Measurements from ENCODE around the gene WDR5B. TPM values are rescaled to one million over a fixed set of nuclear protein-coding genes. Genes with fewer than 3 reads are reported as not detected.

Gene WDR5B
- total RNA-seq, 4 donors from 2014 or later: 2.7 to 8.3 (median 4.1) TPM

DNA sequence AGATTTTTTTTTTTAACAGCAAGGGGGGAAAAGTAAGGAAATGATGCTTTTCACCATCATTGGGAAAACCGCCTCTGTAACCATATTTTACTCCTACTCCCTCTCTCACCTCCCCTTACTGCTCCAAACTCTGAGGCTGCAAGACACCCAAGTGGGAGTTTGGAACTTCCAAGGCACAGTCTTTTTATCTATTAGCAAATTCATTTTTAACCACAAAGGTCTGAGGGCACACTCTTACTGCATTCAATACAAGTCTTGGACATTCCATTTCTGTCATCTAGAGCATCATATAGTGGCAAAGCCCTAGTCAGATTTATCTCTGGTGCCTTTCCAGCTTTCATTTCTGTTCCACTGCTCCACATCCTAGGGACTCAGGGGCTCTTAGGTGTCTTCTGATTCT, 18.7 kb downstream of the WDR5B start:
- no peaks in the 10 kb centered on the region for H3K27me3 ChIP-seq
- H3K27ac ChIP-seq: no peak overlapping the region
- H3K36me3 ChIP-seq: peaks cover 0 to 5% (median 0%) of the 10 kb centered on the region in 3 donors
- no peak for TF ChIP-seq POLR2A (IDR thresholded peaks at IDR 0.05)
- no peaks in the 10 kb centered on the region for H3K9me3 ChIP-seq
- H3K4me3 ChIP-seq: no peak overlapping the region
- no peaks in the 10 kb centered on the region for H3K4me1 ChIP-seq
- DNase-seq: no peak

GRCh38 chr3:122396511-122396910, 19.4 kb downstream of the WDR5B start:
- Histone ChIP-seq H3K4me1 (no peaks in the 10 kb centered on the region), H3K36me3 (peaks cover 0 to 5% (median 0%) of the 10 kb centered on the region in 3 donors), H3K4me3 (no peak overlapping the region), H3K27me3 (no peaks in the 10 kb centered on the region), H3K27ac (no peak overlapping the region), H3K9me3 (no peaks in the 10 kb centered on the region)
- no peak for DNase-seq
- no peak for TF ChIP-seq POLR2A (IDR thresholded peaks at IDR 0.05)
- TF ChIP-seq, protein P1, sequence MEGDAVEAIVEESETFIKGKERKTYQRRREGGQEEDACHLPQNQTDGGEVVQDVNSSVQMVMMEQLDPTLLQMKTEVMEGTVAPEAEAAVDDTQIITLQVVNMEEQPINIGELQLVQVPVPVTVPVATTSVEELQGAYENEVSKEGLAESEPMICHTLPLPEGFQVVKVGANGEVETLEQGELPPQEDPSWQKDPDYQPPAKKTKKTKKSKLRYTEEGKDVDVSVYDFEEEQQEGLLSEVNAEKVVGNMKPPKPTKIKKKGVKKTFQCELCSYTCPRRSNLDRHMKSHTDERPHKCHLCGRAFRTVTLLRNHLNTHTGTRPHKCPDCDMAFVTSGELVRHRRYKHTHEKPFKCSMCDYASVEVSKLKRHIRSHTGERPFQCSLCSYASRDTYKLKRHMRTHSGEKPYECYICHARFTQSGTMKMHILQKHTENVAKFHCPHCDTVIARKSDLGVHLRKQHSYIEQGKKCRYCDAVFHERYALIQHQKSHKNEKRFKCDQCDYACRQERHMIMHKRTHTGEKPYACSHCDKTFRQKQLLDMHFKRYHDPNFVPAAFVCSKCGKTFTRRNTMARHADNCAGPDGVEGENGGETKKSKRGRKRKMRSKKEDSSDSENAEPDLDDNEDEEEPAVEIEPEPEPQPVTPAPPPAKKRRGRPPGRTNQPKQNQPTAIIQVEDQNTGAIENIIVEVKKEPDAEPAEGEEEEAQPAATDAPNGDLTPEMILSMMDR (IDR thresholded peaks at IDR 0.05): no peak

DNA sequence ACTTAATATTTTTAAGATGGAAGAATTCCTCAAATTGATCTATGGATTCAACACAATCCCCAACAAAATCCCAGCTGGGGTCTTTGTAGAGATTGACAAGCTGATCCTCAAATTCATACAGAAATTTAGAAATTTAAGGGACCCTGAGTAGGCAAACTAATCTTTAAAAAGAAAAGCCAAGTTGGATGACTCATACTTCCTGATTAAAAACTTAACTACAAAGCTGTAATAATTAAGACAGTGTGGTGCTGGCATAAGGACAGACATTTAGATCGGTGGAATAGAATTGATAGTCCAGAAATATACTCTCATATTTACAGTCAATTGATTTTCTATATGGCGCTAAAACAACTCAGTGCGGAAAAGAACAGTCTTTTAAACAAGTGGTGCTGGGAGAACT, 20.3 kb downstream of the WDR5B start:
- Histone ChIP-seq H3K4me1 (no peaks in the 10 kb centered on the region), H3K9me3 (no peaks in the 10 kb centered on the region), H3K36me3 (peaks cover 0 to 5% (median 0%) of the 10 kb centered on the region in 3 donors), H3K4me3 (no peak overlapping the region), H3K27me3 (no peaks in the 10 kb centered on the region), H3K27ac (no peak overlapping the region)
- no peak for TF ChIP-seq POLR2A (IDR thresholded peaks at IDR 0.05)
- TF ChIP-seq, protein P1 (IDR thresholded peaks at IDR 0.05): no peak
- DNase-seq: no peak

DNA sequence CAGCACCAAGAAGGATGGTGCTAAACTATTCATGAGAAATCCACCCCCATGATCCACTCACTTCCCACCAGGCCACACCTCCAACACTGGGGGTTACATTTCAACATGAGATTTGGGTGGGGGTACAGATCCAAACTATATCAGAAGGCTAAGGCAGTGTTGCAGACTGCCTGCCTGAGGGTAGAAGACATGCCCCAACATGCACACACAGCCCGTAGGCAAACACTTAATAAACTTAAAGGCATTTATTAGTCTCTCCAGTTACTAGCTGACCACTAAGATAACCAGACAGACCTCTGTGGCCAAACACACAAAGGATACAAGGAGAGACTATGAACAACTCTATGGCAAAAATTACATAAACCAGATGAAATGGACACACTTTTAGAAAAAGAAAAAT, 21.7 kb downstream of the WDR5B start:
- Histone ChIP-seq H3K4me3 (no peak overlapping the region), H3K27me3 (no peaks in the 10 kb centered on the region), H3K9me3 (no peaks in the 10 kb centered on the region), H3K27ac (no peak overlapping the region), H3K36me3 (peaks cover 0 to 5% (median 0%) of the 10 kb centered on the region in 3 donors), H3K4me1 (no peaks in the 10 kb centered on the region)
- TF ChIP-seq, protein P1 (IDR thresholded peaks at IDR 0.05): no peak
- TF ChIP-seq POLR2A (IDR thresholded peaks at IDR 0.05): no peak
- DNase-seq: no peak

DNA sequence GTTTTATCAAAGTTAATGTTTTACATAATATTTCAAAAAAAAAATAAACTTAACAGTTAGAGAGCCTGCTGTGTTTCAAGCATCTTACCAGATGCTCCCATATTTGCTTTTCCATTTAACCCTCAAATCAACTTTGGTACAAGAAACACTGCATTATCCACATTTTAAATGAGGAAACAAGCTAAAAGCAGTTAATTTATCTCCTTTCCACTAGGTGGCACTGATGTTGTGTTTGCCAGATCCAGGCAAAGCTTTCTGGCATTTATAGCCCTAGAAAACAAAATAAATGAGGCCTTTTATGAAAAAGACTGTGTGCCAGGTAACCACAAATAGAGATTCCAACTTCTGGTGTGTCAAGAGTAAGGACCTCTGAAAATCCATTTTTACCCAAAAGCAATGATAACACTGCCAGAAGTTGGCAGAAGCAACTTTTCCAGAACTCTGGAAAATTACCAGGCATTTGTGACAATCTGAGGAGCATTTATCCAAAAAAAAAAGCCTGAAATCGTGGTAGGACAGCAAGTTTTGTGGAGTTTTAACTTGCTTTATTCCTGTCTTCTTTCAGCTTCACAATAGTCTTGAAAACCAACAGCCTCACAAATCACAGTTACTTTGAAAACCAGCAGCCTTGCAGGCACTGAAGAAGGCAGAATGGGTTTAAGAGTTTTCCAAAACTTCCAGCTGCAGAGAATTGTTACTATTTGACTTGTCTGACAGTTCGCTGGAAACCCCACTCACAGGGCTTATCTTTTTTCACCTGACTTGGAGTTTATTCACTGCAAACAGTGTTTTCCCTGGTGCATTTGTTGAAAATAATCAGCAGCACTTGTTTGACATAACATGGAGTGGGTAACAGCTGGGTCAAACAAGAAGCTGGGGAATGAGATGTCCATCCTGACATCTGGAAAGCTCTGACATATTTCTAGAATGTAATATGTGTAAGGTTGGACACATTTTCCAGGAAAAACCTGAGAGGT, 22.7 kb downstream of the WDR5B start:
- Histone ChIP-seq H3K4me3 (no peak overlapping the region), H3K4me1 (no peaks in the 10 kb centered on the region), H3K27me3 (no peaks in the 10 kb centered on the region), H3K27ac (no peak overlapping the region), H3K9me3 (no peaks in the 10 kb centered on the region), H3K36me3 (peaks cover 0 to 5% (median 0%) of the 10 kb centered on the region in 3 donors)
- TF ChIP-seq POLR2A (IDR thresholded peaks at IDR 0.05): no peak
- TF ChIP-seq, protein P1 (IDR thresholded peaks at IDR 0.05): peak; percentile 40 to 78 (median 75)
- no peak for DNase-seq

All from Peyer's patch (tissue), 4 donors.